Prostate gland (tissue), 2 donors: ENCODE data around the gene ITGBL1. TPM values are rescaled to one million over a fixed set of nuclear protein-coding genes. Genes with fewer than 3 reads are reported as not detected.

Experiments
- DNase-seq: peaks from one replicate; pipeline ENCODE4 v3.0.0-alpha.2; 2019; ENCODE audit warnings: low spot score
- H3K27ac ChIP-seq, 2 donors: fragments of 200-600 bp; sonication (generic); 2 replicates each; pipeline ENCODE4 v1.5.1; 2017 to 2019
- H3K27me3 ChIP-seq: fragments of 200-600 bp; sonication (generic); replicated peaks from 2 replicates; pipeline ENCODE4 v1.5.1; 2019; ENCODE audit not compliant: insufficient read depth
- H3K36me3 ChIP-seq, 2 donors: fragments of 200-600 bp; sonication (generic); 1 replicate in 1 of 2; 2 replicates in 1 of 2; pipeline versions ENCODE4 v1.5.1 to v1.8.1; 2017 to 2019
- H3K4me1 ChIP-seq: fragments of 200-600 bp; sonication (generic); replicated peaks from 2 replicates; pipeline ENCODE4 v1.5.1; 2019
- H3K4me3 ChIP-seq, 2 donors: fragments of 200-600 bp; sonication (generic); 2 replicates each; pipeline ENCODE4 v1.5.1; 2017 to 2019
- H3K9me3 ChIP-seq: fragments of 200-600 bp; sonication (generic); 2 replicates; pipeline ENCODE4 v1.5.1; 2017
- CTCF ChIP-seq, 4 experiments: fragments of 200-600 bp in 2 of 4; fragments of 450-650 bp in 2 of 4; sonication (generic) in 2 of 4; IDR thresholded peaks; 1 replicate in 3 of 4; 2 replicates in 1 of 4; pipeline ENCODE4 v1.5.1; 2016 to 2019; ENCODE audit warnings: antibody characterized with exemption in 4 of 4, mild to moderate bottlenecking in 2 of 4, moderate library complexity in 2 of 4
- POLR2A ChIP-seq: fragments of 450-650 bp; IDR thresholded peaks from one replicate; pipeline ENCODE4 v1.6.1; 2016; ENCODE audit warnings: antibody characterized with exemption, mild to moderate bottlenecking
- POLR2AphosphoS5 ChIP-seq: sonication (generic); formaldehyde crosslinking; IDR thresholded peaks from one replicate; pipeline ENCODE4 v1.6.1; 2017; ENCODE audit warnings: antibody characterized with exemption
- WGBS: methylation state at CpG from one replicate; pipeline ENCODE4 v1.1.5; 2018; 5-methylcytosine and 5-hydroxymethylcytosine counted together
- intact Hi-C: fragments of 100-400 bp; cut with DNase I; formaldehyde crosslinking; loops from one replicate; pipeline ENCODE4 v1.14.2; 2022
- total RNA-seq, 2 donors: library from RNA; depleted of rRNA; stranded (reverse); fragments of >200 nt; gene quantifications; one replicate each; pipeline ENCODE4 v1.1.0, GENCODE V29; 2016

ITGBL1 gene
- total RNA-seq, 2 donors from 2014 or later, result 0.09 to 9.0 TPM

DNA sequence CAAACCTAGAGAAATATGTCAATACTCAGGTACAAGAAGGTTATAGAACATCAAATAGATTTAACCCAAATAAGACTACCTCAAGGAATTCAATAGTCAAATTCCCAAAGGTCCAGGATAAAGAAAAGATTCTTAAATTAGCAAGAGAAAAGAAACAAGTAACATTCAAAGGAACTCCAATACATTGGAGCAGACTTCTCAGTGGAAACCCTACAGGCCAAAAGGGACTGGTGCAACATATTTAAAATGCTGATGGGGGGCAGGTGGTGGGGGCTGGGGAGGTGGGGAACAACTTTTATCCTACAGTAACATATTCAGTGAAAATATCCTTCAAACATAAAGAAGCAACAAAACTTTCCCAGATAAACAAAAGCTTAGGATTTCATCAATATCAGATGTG, 23.1 kb downstream of the ITGBL1 start:
- intact Hi-C loops, result no loop called here
- TF ChIP-seq CTCF (IDR thresholded peaks at IDR 0.05), result no peak
- TF ChIP-seq POLR2AphosphoS5, result no peak
- TF ChIP-seq POLR2A, result no peak
- no peak for DNase-seq
- no peaks in the 10 kb centered on the region for H3K27me3 ChIP-seq
- no peaks in the 10 kb centered on the region for H3K36me3 ChIP-seq
- no peaks in the 10 kb centered on the region for H3K9me3 ChIP-seq
- no peak overlapping the region for H3K4me3 ChIP-seq
- no peaks in the 10 kb centered on the region for H3K4me1 ChIP-seq
- no peak overlapping the region for H3K27ac ChIP-seq

GRCh38 chr13:101481421-101481820, 28.9 kb downstream of the ITGBL1 start:
- Histone ChIP-seq H3K4me3 (no peak overlapping the region), H3K36me3 (no peaks in the 10 kb centered on the region), H3K4me1 (no peaks in the 10 kb centered on the region), H3K9me3 (no peaks in the 10 kb centered on the region), H3K27me3 (no peaks in the 10 kb centered on the region), H3K27ac (no peak overlapping the region)
- WGBS, result 66% methylated on average over 1 of the region's 1 CpG
- intact Hi-C loops, result no loop called here
- DNase-seq, result no peak
- TF ChIP-seq POLR2AphosphoS5, result no peak
- TF ChIP-seq CTCF (IDR thresholded peaks at IDR 0.05), result no peak
- no peak for TF ChIP-seq POLR2A

- TF ChIP-seq CTCF (IDR thresholded peaks at IDR 0.05), result no peak
- TF ChIP-seq POLR2AphosphoS5, result no peak
- no peak for TF ChIP-seq POLR2A
- H3K27ac ChIP-seq, result no peak overlapping the region
- intact Hi-C loops, result no loop called here
- H3K36me3 ChIP-seq, result no peaks in the 10 kb centered on the region
- no peaks in the 10 kb centered on the region for H3K4me1 ChIP-seq
- WGBS, result 49% methylated on average over 1 of the region's 1 CpG
- DNase-seq, result no peak
- H3K4me3 ChIP-seq, result no peak overlapping the region
- H3K27me3 ChIP-seq, result no peaks in the 10 kb centered on the region
- H3K9me3 ChIP-seq, result no peaks in the 10 kb centered on the region
These were observed 34.4 kb downstream of the ITGBL1 start for GRCh38 chr13:101486708-101487437.

DNA sequence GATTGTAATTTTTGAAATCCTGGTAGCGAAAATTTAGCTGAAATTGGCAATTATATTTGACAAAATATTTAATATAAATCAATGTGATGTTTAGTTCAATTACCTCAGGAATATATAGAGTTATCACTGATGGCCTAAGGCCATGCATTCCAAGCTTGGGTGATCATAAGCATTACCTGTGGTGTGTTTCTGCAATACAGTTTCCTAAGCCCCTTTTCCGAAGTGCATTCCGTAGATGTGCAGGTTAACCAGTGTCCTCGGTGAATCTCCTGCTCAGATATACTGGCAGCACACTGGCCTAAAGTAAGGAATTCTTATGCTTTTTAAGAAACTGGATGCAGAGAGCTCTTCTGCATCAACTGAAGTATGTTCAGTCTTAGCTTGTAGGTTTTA, 35.0 kb downstream of the ITGBL1 start:
- Histone ChIP-seq H3K4me1 (no peaks in the 10 kb centered on the region), H3K9me3 (no peaks in the 10 kb centered on the region), H3K4me3 (no peak overlapping the region), H3K27ac (no peak overlapping the region), H3K36me3 (no peaks in the 10 kb centered on the region), H3K27me3 (no peaks in the 10 kb centered on the region)
- TF ChIP-seq CTCF (IDR thresholded peaks at IDR 0.05), result no peak
- WGBS, result 92% methylated on average over 4 of the region's 4 CpGs
- no peak for DNase-seq
- intact Hi-C loops, result no loop called here

DNA sequence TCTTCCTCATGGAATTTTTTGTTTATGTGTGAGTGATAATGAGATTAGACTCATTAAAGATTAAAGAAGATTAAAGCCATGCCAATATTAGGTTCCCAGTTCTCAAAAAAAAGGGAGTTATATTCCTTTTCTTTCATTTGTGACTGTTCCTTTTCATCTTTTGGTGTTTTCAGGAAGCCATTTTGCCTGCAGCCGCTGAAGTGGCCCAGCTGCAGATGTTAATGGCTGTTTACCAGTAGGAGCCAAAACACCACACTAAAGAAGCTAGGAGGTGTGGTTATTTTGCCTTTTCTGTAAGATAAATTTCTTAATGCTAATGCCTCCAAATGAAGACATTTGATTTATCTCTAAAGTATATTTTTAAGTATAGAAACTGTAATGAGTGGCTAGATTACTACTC, 36.3 kb downstream of the ITGBL1 start:
- Histone ChIP-seq H3K9me3 (no peaks in the 10 kb centered on the region), H3K27ac (no peak overlapping the region), H3K27me3 (no peaks in the 10 kb centered on the region), H3K4me1 (no peaks in the 10 kb centered on the region), H3K4me3 (no peak overlapping the region), H3K36me3 (no peaks in the 10 kb centered on the region)
- intact Hi-C loops, result no loop called here
- no peak for DNase-seq
- WGBS, result 71% methylated on average over 1 of the region's 1 CpG
- no peak for TF ChIP-seq CTCF (IDR thresholded peaks at IDR 0.05)
- no peak for TF ChIP-seq POLR2A
- TF ChIP-seq POLR2AphosphoS5, result no peak
